HepG2 (cell line): ENCODE data around the gene EIF2S2.
A peak's percentile ranks its signal among the peaks of the same experiment; 100 is the strongest.

Experiments
- JUNB ChIP-seq: sonication (generic); formaldehyde crosslinking; IDR thresholded peaks from 2 replicates; pipeline ENCODE4 v1.8.0; 2022; ENCODE audit warnings: missing genetic modification reagents, mild to moderate bottlenecking, borderline replicate concordance
- POLR2AphosphoS5 ChIP-seq: IDR thresholded peaks from 2 replicates; pipeline ENCODE4 v1.6.1; 2012; ENCODE audit warnings: low read depth, low read length
- ZNF280D ChIP-seq: sonication (generic); formaldehyde crosslinking; IDR thresholded peaks from 2 replicates; pipeline ENCODE4 v1.5.1; 2020; ENCODE audit warnings: mild to moderate bottlenecking, missing genetic modification reagents
- ZNF331 ChIP-seq: sonication (generic); formaldehyde crosslinking; IDR thresholded peaks from 2 replicates; pipeline ENCODE4 v1.4.0; 2020; ENCODE audit warnings: missing genetic modification reagents

- TF ChIP-seq JUNB (CRISPR knock-in tag) (no peak), ZNF331 (no peak), ZNF280D (CRISPR knock-in tag) (peak; percentile 64; the same call in 1 of the 2 replicates), POLR2AphosphoS5 (no peak)
These were observed 1.1 kb downstream of the EIF2S2 start for GRCh38 chr20:34110745-34111641.
